DMS53 (cell line): ENCODE data around the gene HAUS3.
A peak's percentile ranks its signal among the peaks of the same experiment; 100 is the strongest.
"Not testable (repeated sequence)": the region's sequence is repeated elsewhere in the genome, so short reads cannot be mapped to it uniquely, and the experiment has no call there.

Experiments used
- DNase-seq: peaks from one replicate; lab custom pipeline; 2025; lab: John Stamatoyannopoulos, UW

HAUS3 gene

GRCh38 chr4:2275546-2276251 lies 33.8 kb upstream of the HAUS3 start:
- DNase-seq: no peak

GRCh38 chr4:2275044-2275397 lies 33.1 kb upstream of the HAUS3 start:
- DNase-seq: not testable (repeated sequence)

GRCh38 chr4:2274320-2275043 lies 32.6 kb upstream of the HAUS3 start:
- DNase-seq: no peak

GRCh38 chr4:2273657-2274319 lies 31.9 kb upstream of the HAUS3 start:
- DNase-seq: no peak

- no peak for DNase-seq
These were observed 31.3 kb upstream of the HAUS3 start for GRCh38 chr4:2273221-2273620.

- no peak for DNase-seq
These were observed 30.9 kb upstream of the HAUS3 start for GRCh38 chr4:2272828-2273120.

GRCh38 chr4:2272026-2272827 lies 30.3 kb upstream of the HAUS3 start:
- no peak for DNase-seq

GRCh38 chr4:2271279-2272025 lies 29.5 kb upstream of the HAUS3 start:
- DNase-seq: no peak

- no peak for DNase-seq
These were observed 28.6 kb upstream of the HAUS3 start for GRCh38 chr4:2270341-2271165.

GRCh38 chr4:2269618-2270163 lies 27.8 kb upstream of the HAUS3 start:
- DNase-seq: no peak

- no peak for DNase-seq
These were observed 27.2 kb upstream of the HAUS3 start for GRCh38 chr4:2269206-2269531.

GRCh38 chr4:2268357-2269205 lies 26.7 kb upstream of the HAUS3 start:
- DNase-seq: no peak

- DNase-seq: no peak
These were observed 25.9 kb upstream of the HAUS3 start for GRCh38 chr4:2267841-2268240.

GRCh38 chr4:2267320-2267811 lies 25.4 kb upstream of the HAUS3 start:
- no peak for DNase-seq

- DNase-seq: no peak
These were observed 24.9 kb upstream of the HAUS3 start for GRCh38 chr4:2266821-2267220.

- no peak for DNase-seq
These were observed 24.3 kb upstream of the HAUS3 start for GRCh38 chr4:2266181-2266580.

GRCh38 chr4:2265113-2266110 lies 23.5 kb upstream of the HAUS3 start:
- DNase-seq: no peak

- peak; percentile 87 for DNase-seq
These were observed 22.6 kb upstream of the HAUS3 start for GRCh38 chr4:2264481-2265041.
